ENCODE results near the gene LIMCH1.

The LIMCH1 gene

GRCh38 chr4:41526628-41527027 is 11.3 kb upstream of the LIMCH1 start:
- Histone ChIP-seq H3K4me3 (ENCODE audit: insufficient read depth, low read depth, low read length, poor library complexity, severe bottlenecking) (no peak overlapping the region), H3K36me3 (ENCODE audit: control insufficient read depth, insufficient read depth, low read length) (no peaks in the 10 kb centered on the region), H3K4me1 (ENCODE audit: control insufficient read depth, insufficient read depth, low read length, poor library complexity, severe bottlenecking) (no peaks in the 10 kb centered on the region), H3K27ac (ENCODE audit: insufficient read depth, low read length, poor library complexity, severe bottlenecking) (no peak overlapping the region), H3K9me3 (ENCODE audit: control insufficient read depth, low read length) (no peaks in the 10 kb centered on the region), H3K27me3 (replicated peaks; ENCODE audit: control insufficient read depth, insufficient read depth, low read length, poor library complexity, severe bottlenecking) (no peaks in the 10 kb centered on the region)
- DNase-seq, result no peak

- H3K36me3 ChIP-seq (ENCODE audit: control insufficient read depth, insufficient read depth, low read length), result no peaks in the 10 kb centered on the region
- no peaks in the 10 kb centered on the region for H3K4me1 ChIP-seq (ENCODE audit: control insufficient read depth, insufficient read depth, low read length, poor library complexity, severe bottlenecking)
- no peaks in the 10 kb centered on the region for H3K27me3 ChIP-seq (replicated peaks; ENCODE audit: control insufficient read depth, insufficient read depth, low read length, poor library complexity, severe bottlenecking)
- H3K4me3 ChIP-seq (ENCODE audit: insufficient read depth, low read depth, low read length, poor library complexity, severe bottlenecking), result no peak overlapping the region
- H3K27ac ChIP-seq (ENCODE audit: insufficient read depth, low read length, poor library complexity, severe bottlenecking), result no peak overlapping the region
- no peak for DNase-seq
- H3K9me3 ChIP-seq (ENCODE audit: control insufficient read depth, low read length), result no peaks in the 10 kb centered on the region
These were observed 9.3 kb upstream of the LIMCH1 start for GRCh38 chr4:41528512-41529205.

- Histone ChIP-seq H3K36me3 (ENCODE audit: control insufficient read depth, insufficient read depth, low read length) (no peaks in the 10 kb centered on the region), H3K27me3 (replicated peaks; ENCODE audit: control insufficient read depth, insufficient read depth, low read length, poor library complexity, severe bottlenecking) (no peaks in the 10 kb centered on the region), H3K9me3 (ENCODE audit: control insufficient read depth, low read length) (no peaks in the 10 kb centered on the region), H3K4me3 (ENCODE audit: insufficient read depth, low read depth, low read length, poor library complexity, severe bottlenecking) (no peak overlapping the region), H3K27ac (ENCODE audit: insufficient read depth, low read length, poor library complexity, severe bottlenecking) (no peak overlapping the region), H3K4me1 (ENCODE audit: control insufficient read depth, insufficient read depth, low read length, poor library complexity, severe bottlenecking) (no peaks in the 10 kb centered on the region)
- no peak for DNase-seq
These were observed 7.2 kb upstream of the LIMCH1 start for GRCh38 chr4:41530741-41531140.

- Histone ChIP-seq H3K27ac (ENCODE audit: insufficient read depth, low read length, poor library complexity, severe bottlenecking) (no peak overlapping the region), H3K36me3 (ENCODE audit: control insufficient read depth, insufficient read depth, low read length) (no peaks in the 10 kb centered on the region), H3K9me3 (ENCODE audit: control insufficient read depth, low read length) (no peaks in the 10 kb centered on the region), H3K4me3 (ENCODE audit: insufficient read depth, low read depth, low read length, poor library complexity, severe bottlenecking) (no peak overlapping the region), H3K4me1 (ENCODE audit: control insufficient read depth, insufficient read depth, low read length, poor library complexity, severe bottlenecking) (no peaks in the 10 kb centered on the region), H3K27me3 (replicated peaks; ENCODE audit: control insufficient read depth, insufficient read depth, low read length, poor library complexity, severe bottlenecking) (no peaks in the 10 kb centered on the region)
- no peak for DNase-seq
These were observed 5.6 kb upstream of the LIMCH1 start for GRCh38 chr4:41532336-41532735.

- H3K27ac ChIP-seq (ENCODE audit: insufficient read depth, low read length, poor library complexity, severe bottlenecking), result no peak overlapping the region
- DNase-seq, result no peak
- no peaks in the 10 kb centered on the region for H3K4me1 ChIP-seq (ENCODE audit: control insufficient read depth, insufficient read depth, low read length, poor library complexity, severe bottlenecking)
- H3K36me3 ChIP-seq (ENCODE audit: control insufficient read depth, insufficient read depth, low read length), result no peaks in the 10 kb centered on the region
- no peaks in the 10 kb centered on the region for H3K27me3 ChIP-seq (replicated peaks; ENCODE audit: control insufficient read depth, insufficient read depth, low read length, poor library complexity, severe bottlenecking)
- no peak overlapping the region for H3K4me3 ChIP-seq (ENCODE audit: insufficient read depth, low read depth, low read length, poor library complexity, severe bottlenecking)
- no peaks in the 10 kb centered on the region for H3K9me3 ChIP-seq (ENCODE audit: control insufficient read depth, low read length)
These were observed 5.1 kb upstream of the LIMCH1 start for GRCh38 chr4:41532882-41533281.

- no peak for DNase-seq
- Histone ChIP-seq H3K36me3 (ENCODE audit: control insufficient read depth, insufficient read depth, low read length) (no peaks in the 10 kb centered on the region), H3K9me3 (ENCODE audit: control insufficient read depth, low read length) (no peaks in the 10 kb centered on the region), H3K27me3 (replicated peaks; ENCODE audit: control insufficient read depth, insufficient read depth, low read length, poor library complexity, severe bottlenecking) (no peaks in the 10 kb centered on the region), H3K4me3 (ENCODE audit: insufficient read depth, low read depth, low read length, poor library complexity, severe bottlenecking) (no peak overlapping the region), H3K27ac (ENCODE audit: insufficient read depth, low read length, poor library complexity, severe bottlenecking) (no peak overlapping the region), H3K4me1 (ENCODE audit: control insufficient read depth, insufficient read depth, low read length, poor library complexity, severe bottlenecking) (no peaks in the 10 kb centered on the region)
These were observed 4.3 kb upstream of the LIMCH1 start for GRCh38 chr4:41533680-41534079.

- Histone ChIP-seq H3K4me1 (ENCODE audit: control insufficient read depth, insufficient read depth, low read length, poor library complexity, severe bottlenecking) (no peaks in the 10 kb centered on the region), H3K27ac (ENCODE audit: insufficient read depth, low read length, poor library complexity, severe bottlenecking) (no peak overlapping the region), H3K9me3 (ENCODE audit: control insufficient read depth, low read length) (no peaks in the 10 kb centered on the region), H3K36me3 (ENCODE audit: control insufficient read depth, insufficient read depth, low read length) (no peaks in the 10 kb centered on the region), H3K27me3 (replicated peaks; ENCODE audit: control insufficient read depth, insufficient read depth, low read length, poor library complexity, severe bottlenecking) (no peaks in the 10 kb centered on the region), H3K4me3 (ENCODE audit: insufficient read depth, low read depth, low read length, poor library complexity, severe bottlenecking) (no peak overlapping the region)
- DNase-seq, result no peak
These were observed 3.6 kb upstream of the LIMCH1 start for GRCh38 chr4:41534404-41534803.

GRCh38 chr4:41535911-41536371 is 2.0 kb upstream of the LIMCH1 start:
- Histone ChIP-seq H3K9me3 (ENCODE audit: control insufficient read depth, low read length) (no peaks in the 10 kb centered on the region), H3K27ac (ENCODE audit: insufficient read depth, low read length, poor library complexity, severe bottlenecking) (no peak overlapping the region), H3K4me3 (ENCODE audit: insufficient read depth, low read depth, low read length, poor library complexity, severe bottlenecking) (no peak overlapping the region), H3K4me1 (ENCODE audit: control insufficient read depth, insufficient read depth, low read length, poor library complexity, severe bottlenecking) (no peaks in the 10 kb centered on the region), H3K36me3 (ENCODE audit: control insufficient read depth, insufficient read depth, low read length) (no peaks in the 10 kb centered on the region), H3K27me3 (replicated peaks; ENCODE audit: control insufficient read depth, insufficient read depth, low read length, poor library complexity, severe bottlenecking) (no peaks in the 10 kb centered on the region)
- DNase-seq, result no peak

- no peaks in the 10 kb centered on the region for H3K27me3 ChIP-seq (replicated peaks; ENCODE audit: control insufficient read depth, insufficient read depth, low read length, poor library complexity, severe bottlenecking)
These were observed 566 bp upstream of the LIMCH1 start for GRCh38 chr4:41537292-41537890.

GRCh38 chr4:41538887-41539498 is 1.0 kb downstream of the LIMCH1 start:
- no peaks in the 10 kb centered on the region for H3K27me3 ChIP-seq (replicated peaks; ENCODE audit: control insufficient read depth, insufficient read depth, low read length, poor library complexity, severe bottlenecking)
- no peak overlapping the region for H3K27ac ChIP-seq (ENCODE audit: insufficient read depth, low read length, poor library complexity, severe bottlenecking)
- no peak for DNase-seq
- no peaks in the 10 kb centered on the region for H3K9me3 ChIP-seq (ENCODE audit: control insufficient read depth, low read length)
- H3K36me3 ChIP-seq (ENCODE audit: control insufficient read depth, insufficient read depth, low read length), result no peaks in the 10 kb centered on the region
- H3K4me1 ChIP-seq (ENCODE audit: control insufficient read depth, insufficient read depth, low read length, poor library complexity, severe bottlenecking), result no peaks in the 10 kb centered on the region
- no peak overlapping the region for H3K4me3 ChIP-seq (ENCODE audit: insufficient read depth, low read depth, low read length, poor library complexity, severe bottlenecking)

More at GRCh38 chr4:41537292-41537890, 566 bp upstream of the LIMCH1 start:
- Histone ChIP-seq H3K27ac (ENCODE audit: insufficient read depth, low read length, poor library complexity, severe bottlenecking) (no peak overlapping the region), H3K4me1 (ENCODE audit: control insufficient read depth, insufficient read depth, low read length, poor library complexity, severe bottlenecking) (no peaks in the 10 kb centered on the region), H3K36me3 (ENCODE audit: control insufficient read depth, insufficient read depth, low read length) (no peaks in the 10 kb centered on the region), H3K9me3 (ENCODE audit: control insufficient read depth, low read length) (no peaks in the 10 kb centered on the region), H3K4me3 (ENCODE audit: insufficient read depth, low read depth, low read length, poor library complexity, severe bottlenecking) (no peak overlapping the region)
- DNase-seq, result no peak
